ENCODE data around the gene PTBP3.
"Not testable (repeated sequence)": the region's sequence is repeated elsewhere in the genome, so short reads cannot be mapped to it uniquely, and the experiment has no call there.

Gene PTBP3

GRCh38 chr9:112322701-112323377, 10.6 kb downstream of the PTBP3 start:
- DNase-seq (ENCODE audit: low spot score), result no peak

GRCh38 chr9:112316258-112316943, 17.0 kb downstream of the PTBP3 start:
- DNase-seq (ENCODE audit: low spot score), result no peak

- DNase-seq (ENCODE audit: low spot score), result no peak
Measured at GRCh38 chr9:112315331-112316257, 17.8 kb downstream of the PTBP3 start.

GRCh38 chr9:112312139-112312538, 21.3 kb downstream of the PTBP3 start:
- no peak for DNase-seq (ENCODE audit: low spot score)

DNA sequence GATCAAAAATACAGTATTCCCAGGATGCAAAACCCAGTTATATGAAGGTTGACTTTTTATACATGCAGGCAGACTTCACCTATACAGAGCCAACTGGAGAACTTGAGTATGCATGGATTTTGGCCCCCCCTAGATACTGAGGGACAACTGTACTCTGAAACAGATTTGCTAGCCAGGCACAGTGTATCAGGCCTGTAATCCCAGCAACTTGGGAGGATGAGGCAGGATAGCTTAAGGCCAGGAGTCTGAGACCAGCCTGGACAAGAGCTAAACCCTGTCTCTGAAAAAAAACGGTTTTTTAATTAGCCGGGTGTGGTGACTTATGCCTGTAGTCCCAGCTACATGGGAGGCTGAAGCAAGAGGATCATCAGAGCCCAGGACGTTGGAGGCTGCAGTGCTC, 21.9 kb downstream of the PTBP3 start:
- no peak for DNase-seq (ENCODE audit: low spot score)

DNA sequence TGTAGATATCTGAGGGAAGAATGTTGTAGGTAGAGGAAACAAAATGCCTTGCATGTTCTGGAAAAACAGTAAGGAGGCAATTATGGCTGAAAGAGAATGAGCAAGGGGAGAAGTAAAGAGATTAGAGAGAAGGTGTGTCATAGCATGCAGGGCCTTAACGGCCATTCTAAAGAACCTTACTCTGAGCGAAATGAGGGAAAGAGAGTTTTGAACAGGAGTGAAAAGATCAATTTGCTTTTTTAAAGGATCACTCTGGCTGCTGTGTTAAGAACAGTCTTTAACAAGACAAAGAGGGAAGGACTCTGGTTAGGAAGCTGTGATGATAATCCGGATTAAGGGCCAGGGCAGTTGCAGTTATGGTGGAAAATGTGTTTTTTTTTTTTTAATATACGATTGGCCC, 22.6 kb downstream of the PTBP3 start:
- no peak for DNase-seq (ENCODE audit: low spot score)

DNA sequence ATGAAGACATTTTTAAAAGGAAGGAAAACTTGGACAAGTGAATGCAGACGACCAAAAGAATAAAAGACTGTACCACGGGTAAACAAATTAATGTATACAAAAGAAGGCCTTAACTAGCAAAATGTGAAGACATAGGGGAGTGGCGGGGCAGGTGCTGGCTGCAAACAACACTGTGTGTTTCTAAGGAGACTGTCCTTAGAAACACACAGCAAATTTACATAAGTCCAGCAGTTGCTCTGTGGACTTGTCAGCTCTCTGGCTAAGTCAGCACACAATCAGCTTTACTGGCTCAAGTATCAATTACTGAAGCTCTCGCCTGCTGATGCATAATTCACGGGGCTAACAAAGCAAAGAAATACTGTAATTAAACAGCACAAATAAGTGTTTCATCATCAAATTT, 24.8 kb downstream of the PTBP3 start:
- DNase-seq (ENCODE audit: low spot score), result no peak

- no peak for DNase-seq (ENCODE audit: low spot score)
Measured at GRCh38 chr9:112301420-112301819, 32.0 kb downstream of the PTBP3 start.

DNA sequence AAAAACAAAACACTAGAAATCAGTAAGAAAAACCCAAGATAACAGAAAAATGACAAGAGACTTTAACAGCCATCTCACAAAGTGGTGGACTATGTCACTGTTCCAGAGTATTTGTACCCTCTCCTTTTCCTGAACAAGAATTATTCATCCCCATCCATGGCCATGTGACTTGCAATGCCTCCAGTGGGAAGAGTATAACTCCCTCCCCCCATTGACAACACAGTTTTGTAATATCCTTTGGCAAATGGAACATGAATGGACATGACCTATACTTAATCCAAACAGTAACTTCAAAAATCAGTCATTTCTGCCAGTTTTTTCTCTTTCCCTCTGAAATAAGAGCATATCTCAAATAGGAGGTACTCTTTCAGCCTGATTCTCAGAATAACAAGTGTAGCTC, 33.9 kb downstream of the PTBP3 start:
- DNase-seq (ENCODE audit: low spot score), result no peak

GRCh38 chr9:112296929-112297328, 36.5 kb downstream of the PTBP3 start:
- no peak for DNase-seq (ENCODE audit: low spot score)

DNA sequence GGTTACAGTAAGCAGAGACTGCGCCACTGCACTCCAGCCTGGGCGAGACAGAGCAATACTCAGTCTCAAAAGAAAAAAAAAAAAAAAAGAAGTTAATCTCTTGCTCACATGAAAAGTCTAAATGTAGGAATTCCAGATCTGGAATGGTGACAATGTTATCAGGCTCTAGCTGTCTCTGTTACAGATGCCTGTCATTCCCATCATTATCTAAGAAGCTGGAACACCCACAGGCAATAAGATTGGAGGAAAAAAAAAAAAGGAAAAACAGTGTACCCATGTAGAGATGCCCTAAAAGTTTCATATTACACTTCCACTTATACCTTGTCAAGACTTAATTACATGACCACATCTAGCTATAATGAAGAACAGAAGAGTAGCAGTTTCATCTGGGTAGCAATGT, 38.2 kb downstream of the PTBP3 start:
- DNase-seq (ENCODE audit: low spot score), result no peak

- no peak for DNase-seq (ENCODE audit: low spot score)
Measured at GRCh38 chr9:112288029-112288428, 45.4 kb downstream of the PTBP3 start.

GRCh38 chr9:112286926-112287325, 46.5 kb downstream of the PTBP3 start:
- no peak for DNase-seq (ENCODE audit: low spot score)

DNA sequence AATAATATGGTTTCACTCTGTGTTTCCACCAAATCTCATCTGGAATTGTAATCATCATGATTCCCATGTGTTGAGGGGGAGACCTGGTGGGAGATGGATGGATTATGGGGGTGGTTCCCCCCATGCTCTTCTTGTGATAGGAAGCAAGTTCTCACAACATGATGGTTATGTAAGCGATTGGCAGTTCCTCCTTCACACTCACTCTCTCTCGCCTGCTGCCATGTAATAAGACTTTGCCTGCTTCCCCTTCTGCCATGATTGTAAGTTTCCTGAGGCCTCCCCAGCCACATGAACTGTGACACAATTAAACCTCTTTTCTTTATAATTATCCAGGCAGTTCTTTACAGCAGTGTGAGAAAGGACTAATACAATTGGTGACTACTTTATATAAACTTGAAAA, 48.4 kb downstream of the PTBP3 start:
- no peak for DNase-seq (ENCODE audit: low spot score)

- no peak for DNase-seq (ENCODE audit: low spot score)
Measured at GRCh38 chr9:112283582-112284253, 49.7 kb downstream of the PTBP3 start.

DNA sequence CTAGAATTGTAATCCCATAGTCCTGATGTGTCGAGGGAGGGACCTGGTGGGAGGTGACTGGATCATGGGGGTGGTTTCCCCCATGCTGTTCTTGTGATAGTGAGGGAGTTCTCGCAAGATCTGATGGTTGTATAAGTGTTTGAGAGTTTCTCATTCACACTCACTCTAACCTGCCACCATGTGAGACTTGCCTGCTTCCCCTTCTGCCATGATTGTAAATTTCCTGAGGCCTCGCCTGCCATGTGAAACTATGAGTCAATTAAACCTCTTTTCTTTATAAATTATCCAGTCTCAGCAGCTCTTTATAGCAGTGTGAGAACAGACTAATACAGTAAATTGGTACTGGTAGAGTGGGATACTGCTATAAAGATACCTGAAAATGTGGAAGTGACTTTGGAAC, 50.6 kb downstream of the PTBP3 start:
- DNase-seq (ENCODE audit: low spot score), result not testable (repeated sequence)

GRCh38 chr9:112280904-112281303, 52.5 kb downstream of the PTBP3 start:
- DNase-seq (ENCODE audit: low spot score), result no peak

DNA sequence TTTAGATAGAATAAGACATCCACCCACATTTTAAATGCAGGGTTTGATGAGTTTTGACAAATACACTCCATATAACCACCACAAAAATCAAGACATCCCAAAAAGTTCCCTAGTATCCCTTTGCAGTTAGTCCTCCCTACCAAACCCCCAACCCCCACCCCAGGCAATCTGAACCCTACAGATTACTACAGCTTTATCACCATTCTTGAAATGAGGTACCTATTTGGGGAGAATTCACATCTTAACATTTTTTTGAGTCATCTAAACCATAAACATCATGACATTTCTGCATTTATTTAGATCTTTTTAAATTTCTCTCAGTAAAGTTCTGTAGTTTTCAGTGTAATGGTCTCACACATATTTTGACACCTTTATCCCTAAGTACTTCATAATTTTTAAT, 53.9 kb downstream of the PTBP3 start:
- no peak for DNase-seq (ENCODE audit: low spot score)

DNA sequence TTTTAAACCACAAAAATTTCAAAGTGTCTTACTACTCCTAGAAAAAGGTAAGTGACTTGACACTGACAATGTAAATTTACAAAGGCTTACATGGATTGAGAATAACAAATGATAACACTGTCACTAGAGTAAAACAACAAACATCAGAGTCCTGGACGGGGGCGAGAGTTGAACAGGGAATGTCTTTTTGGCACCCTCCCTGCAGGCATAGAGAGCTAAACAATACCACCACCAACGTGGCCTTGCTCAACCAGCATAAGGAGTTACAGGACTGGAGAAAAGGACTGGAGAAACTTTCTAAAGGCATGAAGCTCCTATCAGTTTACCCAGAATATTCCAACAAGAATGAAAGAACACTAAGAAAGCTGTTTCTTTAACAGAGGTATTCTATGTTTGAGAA, 55.3 kb downstream of the PTBP3 start:
- no peak for DNase-seq (ENCODE audit: low spot score)

GRCh38 chr9:112274600-112274999, 58.8 kb downstream of the PTBP3 start:
- DNase-seq (ENCODE audit: low spot score), result no peak

GRCh38 chr9:112273876-112274275, 59.5 kb downstream of the PTBP3 start:
- DNase-seq (ENCODE audit: low spot score), result no peak

GRCh38 chr9:112271466-112272098, 61.8 kb downstream of the PTBP3 start:
- DNase-seq (ENCODE audit: low spot score), result no peak

All from germinal center (tissue), 1 donor.